Loucy (cell line): ENCODE data around the gene LINS1.

ENCODE experiments used
- H2AFZ ChIP-seq: fragments of 200-600 bp; sonication (generic); 2 replicates; pipeline ENCODE4 v1.6.0; 2016; ENCODE audit warnings: antibody characterized with exemption, mild to moderate bottlenecking, low read length, moderate library complexity
- H3F3A ChIP-seq: fragments of 200-600 bp; 2 replicates; pipeline ENCODE4 v1.6.0; 2016; ENCODE audit warnings: antibody characterized with exemption, low read depth, mild to moderate bottlenecking
- H3K27me3 ChIP-seq: fragments of 200-600 bp; sonication (generic); 2 replicates; pipeline ENCODE4 v1.6.1; 2014; ENCODE audit warnings: low read length, mild to moderate bottlenecking; ENCODE audit not compliant: insufficient read depth, poor library complexity, severe bottlenecking
- H3K36me3 ChIP-seq: fragments of 200-600 bp; sonication (generic); 2 replicates; pipeline ENCODE4 v1.6.1; 2016; ENCODE audit warnings: low read length; ENCODE audit not compliant: insufficient read depth
- H3K4me1 ChIP-seq: fragments of 200-600 bp; sonication (generic); 2 replicates; pipeline ENCODE4 v1.5.1; 2014; ENCODE audit warnings: low read length, mild to moderate bottlenecking; ENCODE audit not compliant: insufficient read depth, poor library complexity, severe bottlenecking
- H3K4me2 ChIP-seq: fragments of 200-600 bp; sonication (generic); 2 replicates; pipeline ENCODE4 v1.6.0; 2014; ENCODE audit warnings: antibody characterized with exemption, low read length, low read depth, mild to moderate bottlenecking; ENCODE audit not compliant: poor library complexity, severe bottlenecking
- H3K4me3 ChIP-seq: fragments of 200-600 bp; sonication (generic); 2 replicates; pipeline ENCODE4 v1.5.1; 2014; ENCODE audit warnings: low read length, mild to moderate bottlenecking, mixed read lengths; ENCODE audit not compliant: poor library complexity, severe bottlenecking
- H3K79me2 ChIP-seq: fragments of 200-600 bp; sonication (generic); 2 replicates; pipeline ENCODE4 v1.6.1; 2014; ENCODE audit warnings: low read length; ENCODE audit not compliant: insufficient read depth
- H3K9ac ChIP-seq: fragments of 200-600 bp; sonication (generic); 2 replicates; pipeline ENCODE4 v1.6.0; 2014; ENCODE audit warnings: mild to moderate bottlenecking, low read depth, low read length, moderate library complexity; ENCODE audit not compliant: poor library complexity, severe bottlenecking
- H3K9me2 ChIP-seq: fragments of 200-600 bp; sonication (generic); replicated peaks from 2 replicates; pipeline ENCODE4 v1.6.1; 2016; ENCODE audit warnings: low read depth, low read length, mixed read lengths
- H3K9me3 ChIP-seq: fragments of 200-600 bp; sonication (generic); 2 replicates; pipeline ENCODE4 v1.6.1; 2014; ENCODE audit warnings: mild to moderate bottlenecking, antibody characterized with exemption, low read length, low read depth; ENCODE audit not compliant: insufficient read depth
- H4K20me1 ChIP-seq: fragments of 200-600 bp; sonication (generic); 2 replicates; pipeline ENCODE4 v1.6.0; 2014; ENCODE audit warnings: antibody characterized with exemption, low read length, mild to moderate bottlenecking; ENCODE audit not compliant: insufficient read depth, poor library complexity, severe bottlenecking
- CTCF ChIP-seq: fragments of 200-600 bp; sonication (generic); conservative IDR thresholded peaks from 2 replicates; pipeline ENCODE4 v1.5.1; 2014; ENCODE audit warnings: mild to moderate bottlenecking, antibody characterized with exemption, low read length
- EZH2phosphoT487 ChIP-seq: fragments of 200-600 bp; IDR thresholded peaks from 2 replicates; pipeline ENCODE4 v1.6.1; 2018; ENCODE audit warnings: antibody characterized with exemption, mild to moderate bottlenecking, moderate library complexity, borderline replicate concordance

Gene LINS1

DNA sequence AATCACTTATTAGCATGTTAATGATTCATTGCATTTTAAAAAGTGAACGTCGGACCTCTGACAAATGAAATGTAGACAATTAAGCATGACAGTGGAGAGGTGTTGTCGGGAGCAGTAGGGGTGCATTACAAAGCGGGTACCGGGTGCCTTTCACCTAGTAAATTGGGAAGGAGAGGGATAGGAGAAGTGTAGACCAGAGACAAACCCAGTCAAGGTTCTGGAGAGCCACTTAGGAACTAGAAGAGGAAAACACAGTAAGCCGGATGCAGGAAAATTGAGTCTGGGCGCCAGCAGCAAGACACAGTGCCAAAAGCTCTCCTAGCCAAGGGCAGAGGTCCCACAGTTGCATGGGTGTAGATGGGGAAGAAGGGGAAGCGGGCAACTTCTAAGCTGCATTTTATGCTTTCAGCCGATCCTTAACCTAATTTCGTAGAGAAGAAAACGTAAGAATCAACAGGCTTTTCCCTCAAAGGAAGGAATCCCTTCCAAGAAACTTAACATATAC is 70.1 kb downstream of the LINS1 start:
- no peaks in the 10 kb centered on the region for H3F3A ChIP-seq
- TF ChIP-seq CTCF (no peak), EZH2phosphoT487 (no peak)
- no peak overlapping the region for H2AFZ ChIP-seq
- no peaks in the 10 kb centered on the region for H3K4me1 ChIP-seq
- H3K9ac ChIP-seq: no peak overlapping the region
- H3K27me3 ChIP-seq: no peaks in the 10 kb centered on the region
- H3K9me3 ChIP-seq: no peaks in the 10 kb centered on the region
- H3K9me2 ChIP-seq: no peaks in the 10 kb centered on the region
- no peaks in the 10 kb centered on the region for H4K20me1 ChIP-seq
- no peaks in the 10 kb centered on the region for H3K36me3 ChIP-seq
- no peaks in the 10 kb centered on the region for H3K79me2 ChIP-seq
- H3K4me3 ChIP-seq: no peak overlapping the region
- H3K4me2 ChIP-seq: no peak overlapping the region

DNA sequence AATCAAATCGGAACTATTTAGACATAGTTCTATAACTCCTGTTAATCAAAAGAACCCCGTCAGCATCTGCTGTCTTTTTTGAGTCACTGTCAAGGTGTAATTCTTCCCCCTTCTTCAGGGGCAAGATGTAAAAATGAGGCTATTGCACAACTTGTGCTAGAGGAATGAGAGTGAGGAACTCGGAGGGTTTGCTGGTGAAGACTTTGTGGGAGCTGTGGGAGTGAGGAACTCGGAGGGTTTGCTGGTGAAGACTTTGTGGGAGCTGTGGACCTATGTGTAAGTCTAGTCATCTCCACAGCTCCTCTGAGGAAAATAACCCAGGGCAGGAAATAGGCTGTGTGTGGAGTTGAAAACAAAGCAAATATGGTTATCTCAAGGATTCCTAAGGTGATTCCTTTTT is 70.8 kb downstream of the LINS1 start:
- H3K9me2 ChIP-seq: no peaks in the 10 kb centered on the region

GRCh38 chr15:100529556-100529955 is 72.4 kb downstream of the LINS1 start:
- Histone ChIP-seq H3K36me3 (no peaks in the 10 kb centered on the region), H3K9ac (no peak overlapping the region), H3K27me3 (no peaks in the 10 kb centered on the region), H3K4me2 (no peak overlapping the region), H3K4me1 (no peaks in the 10 kb centered on the region), H3K4me3 (no peak overlapping the region), H3K9me2 (no peaks in the 10 kb centered on the region), H2AFZ (no peak overlapping the region), H3F3A (no peaks in the 10 kb centered on the region), H3K9me3 (no peaks in the 10 kb centered on the region), H3K79me2 (no peaks in the 10 kb centered on the region), H4K20me1 (no peaks in the 10 kb centered on the region)
- TF ChIP-seq EZH2phosphoT487 (no peak), CTCF (no peak)

More for the DNA sequence above, 70.8 kb downstream of the LINS1 start:
- H3K4me3 ChIP-seq: no peak overlapping the region
- no peak overlapping the region for H2AFZ ChIP-seq
- H4K20me1 ChIP-seq: no peaks in the 10 kb centered on the region
- H3K4me1 ChIP-seq: no peaks in the 10 kb centered on the region
- TF ChIP-seq EZH2phosphoT487 (no peak), CTCF (no peak)
- H3K4me2 ChIP-seq: no peak overlapping the region
- H3K9me3 ChIP-seq: no peaks in the 10 kb centered on the region
- H3F3A ChIP-seq: no peaks in the 10 kb centered on the region
- no peaks in the 10 kb centered on the region for H3K27me3 ChIP-seq
- H3K36me3 ChIP-seq: no peaks in the 10 kb centered on the region
- no peaks in the 10 kb centered on the region for H3K79me2 ChIP-seq
- no peak overlapping the region for H3K9ac ChIP-seq
